Effector memory CD4-positive, alpha-beta T cell (primary cell): ENCODE results near the gene TECPR1.
"Not testable (repeated sequence)": the region's sequence is repeated elsewhere in the genome, so short reads cannot be mapped to it uniquely, and the experiment has no call there.

Source experiments
- DNase-seq, 3 donors: peaks; one replicate each; pipeline ENCODE4 v3.0.0-alpha.2; 2020
- H3K27ac ChIP-seq: 2 replicates; pipeline ENCODE4 v1.7.0; 2013; ENCODE audit warnings: mild to moderate bottlenecking, low read length, moderate library complexity; ENCODE audit not compliant: insufficient read depth, poor library complexity, severe bottlenecking
- H3K27me3 ChIP-seq: replicated peaks from 2 replicates; pipeline ENCODE4 v1.7.0; 2013; ENCODE audit warnings: mild to moderate bottlenecking, low read length; ENCODE audit not compliant: insufficient read depth, control insufficient read depth, poor library complexity, severe bottlenecking
- H3K36me3 ChIP-seq: 2 replicates; pipeline ENCODE4 v1.7.0; 2013; ENCODE audit warnings: mild to moderate bottlenecking, low read length, moderate library complexity; ENCODE audit not compliant: control insufficient read depth, insufficient read depth
- H3K4me1 ChIP-seq: 2 replicates; pipeline ENCODE4 v1.7.0; 2013; ENCODE audit warnings: low read length, mild to moderate bottlenecking; ENCODE audit not compliant: control insufficient read depth, insufficient read depth, poor library complexity, severe bottlenecking
- H3K4me3 ChIP-seq: 2 replicates; pipeline ENCODE4 v1.7.0; 2013; ENCODE audit warnings: low read length, low read depth, mild to moderate bottlenecking; ENCODE audit not compliant: insufficient read depth, poor library complexity, severe bottlenecking
- H3K9me3 ChIP-seq: 2 replicates; pipeline ENCODE4 v1.7.0; 2013; ENCODE audit warnings: mild to moderate bottlenecking, low read length, moderate library complexity; ENCODE audit not compliant: control insufficient read depth

The TECPR1 gene

DNA sequence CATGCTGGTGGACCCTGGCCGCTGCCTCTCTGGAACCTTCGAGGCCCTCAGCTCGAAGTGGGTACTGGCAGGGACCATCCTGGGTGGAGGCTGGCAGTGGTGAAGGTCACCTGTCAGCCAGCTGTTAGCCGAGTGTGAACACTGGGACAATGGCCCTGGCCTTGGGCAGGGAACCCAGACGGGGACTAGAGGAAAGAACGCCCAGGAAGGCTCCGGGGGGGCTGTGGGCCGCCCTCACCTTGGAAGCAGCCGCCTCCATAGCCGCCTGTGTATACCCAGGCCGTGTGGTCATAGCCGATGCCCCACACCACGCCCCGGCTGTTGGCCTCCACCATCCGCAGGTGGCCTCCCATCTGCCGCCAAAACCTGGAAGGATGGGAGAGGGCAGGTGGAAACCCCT lies 23.2 kb downstream of the TECPR1 start:
- Histone ChIP-seq H3K4me1 (no peaks in the 10 kb centered on the region), H3K27ac (no peak overlapping the region), H3K27me3 (no peaks in the 10 kb centered on the region), H3K36me3 (peaks cover 58% of the 10 kb centered on the region), H3K4me3 (no peak overlapping the region), H3K9me3 (no peaks in the 10 kb centered on the region)
- no peak for DNase-seq

DNA sequence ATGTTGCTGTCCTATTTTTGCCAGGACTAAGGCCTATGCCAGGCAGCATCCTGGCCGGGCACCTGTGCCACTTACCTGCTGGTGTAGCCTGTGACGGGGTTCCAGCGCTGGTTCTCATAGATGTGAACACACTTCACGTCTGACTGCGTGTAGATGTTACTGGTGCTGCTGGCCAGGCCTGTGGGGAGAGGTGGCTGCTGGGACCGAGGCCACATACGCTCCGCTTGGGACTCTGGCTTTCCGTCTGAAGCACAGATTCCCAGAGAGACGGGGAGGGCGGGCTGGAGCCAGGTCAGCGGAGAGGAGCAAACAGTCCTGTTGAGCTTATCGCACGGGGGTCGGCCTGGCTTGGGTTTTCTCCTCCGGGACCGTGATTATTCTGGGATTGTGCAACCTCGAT lies 24.1 kb downstream of the TECPR1 start:
- no peak overlapping the region for H3K4me3 ChIP-seq
- no peaks in the 10 kb centered on the region for H3K4me1 ChIP-seq
- H3K27me3 ChIP-seq = no peaks in the 10 kb centered on the region
- H3K27ac ChIP-seq = no peak overlapping the region
- no peak for DNase-seq
- H3K36me3 ChIP-seq = peaks cover 54% of the 10 kb centered on the region
- H3K9me3 ChIP-seq = no peaks in the 10 kb centered on the region

DNA sequence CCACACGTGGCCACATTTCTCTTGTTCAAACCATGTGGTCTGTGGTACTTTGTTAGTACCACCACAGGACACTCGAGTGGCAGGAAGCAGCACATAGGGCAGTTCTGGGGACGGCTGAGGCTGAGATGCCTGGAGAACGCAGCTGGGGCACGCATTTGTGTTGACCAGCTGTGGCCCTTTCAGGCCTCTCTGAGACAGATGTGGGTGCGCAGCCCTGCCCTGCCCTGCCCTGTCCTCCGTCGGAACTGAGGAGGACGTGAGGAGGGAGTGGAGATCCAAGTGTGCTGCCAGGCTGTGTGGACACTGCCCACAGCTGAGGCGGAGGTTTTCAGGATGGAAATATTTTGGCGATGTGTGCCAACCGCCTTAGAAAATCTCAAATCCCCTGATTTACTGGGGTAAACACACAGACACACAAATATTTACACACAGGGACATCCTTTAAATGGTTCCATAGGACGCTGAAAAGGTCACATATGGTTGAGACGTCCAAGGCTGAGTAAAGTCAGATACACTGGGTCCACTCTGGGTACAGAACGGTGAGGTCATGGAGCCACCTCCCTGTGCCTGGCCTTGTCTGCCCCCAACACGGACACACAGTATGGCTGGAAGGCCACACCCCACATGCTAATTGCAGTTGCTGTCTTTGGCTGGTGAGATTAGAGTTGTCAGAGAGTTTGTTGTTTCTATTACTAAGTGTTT lies 26.0 kb downstream of the TECPR1 start:
- H3K36me3 ChIP-seq = peaks cover 57% of the 10 kb centered on the region
- no peak overlapping the region for H3K4me3 ChIP-seq
- no peak for DNase-seq

GRCh38 chr7:98224701-98225181 lies 27.3 kb downstream of the TECPR1 start:
- Histone ChIP-seq H3K36me3 (peaks cover 47% of the 10 kb centered on the region), H3K4me3 (no peak overlapping the region), H3K9me3 (no peaks in the 10 kb centered on the region), H3K4me1 (no peaks in the 10 kb centered on the region), H3K27ac (no peak overlapping the region), H3K27me3 (no peaks in the 10 kb centered on the region)
- no peak for DNase-seq

More for the DNA sequence above, 26.0 kb downstream of the TECPR1 start:
- no peaks in the 10 kb centered on the region for H3K27me3 ChIP-seq
- no peak overlapping the region for H3K27ac ChIP-seq
- no peaks in the 10 kb centered on the region for H3K9me3 ChIP-seq
- no peaks in the 10 kb centered on the region for H3K4me1 ChIP-seq

GRCh38 chr7:98223898-98224700 lies 27.9 kb downstream of the TECPR1 start:
- DNase-seq = no peak
- peaks cover 47% of the 10 kb centered on the region for H3K36me3 ChIP-seq
- H3K27ac ChIP-seq = no peak overlapping the region
- H3K4me3 ChIP-seq = no peak overlapping the region
- no peaks in the 10 kb centered on the region for H3K4me1 ChIP-seq
- H3K27me3 ChIP-seq = no peaks in the 10 kb centered on the region
- H3K9me3 ChIP-seq = no peaks in the 10 kb centered on the region

DNA sequence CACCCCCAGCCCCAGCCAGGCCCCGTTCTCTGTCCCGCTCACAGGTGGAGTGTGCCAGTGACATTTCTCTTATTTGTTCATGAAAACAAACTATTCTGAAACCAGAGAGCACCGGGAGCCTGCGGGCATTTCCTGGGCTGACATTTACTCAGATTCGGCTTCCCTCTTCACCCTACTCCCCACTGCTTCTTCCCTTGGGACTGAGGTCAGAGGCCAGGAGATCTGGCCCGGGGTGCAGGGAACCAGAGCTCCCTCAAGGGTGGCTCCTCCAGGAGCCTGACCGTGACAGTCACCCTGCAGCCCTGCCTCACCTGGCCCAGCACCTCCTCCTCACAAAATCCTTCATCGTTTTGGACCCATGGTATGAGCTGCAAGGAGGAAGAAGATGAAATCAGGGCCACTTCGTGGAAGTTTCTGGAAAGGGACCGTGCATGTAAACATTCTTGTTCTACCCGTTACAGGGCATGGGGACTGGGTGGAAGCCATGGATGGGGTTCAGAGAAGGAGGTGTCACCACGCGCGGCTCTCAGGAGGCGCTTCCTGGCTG lies 28.6 kb downstream of the TECPR1 start:
- Histone ChIP-seq H3K27ac (no peak overlapping the region), H3K27me3 (no peaks in the 10 kb centered on the region), H3K4me1 (no peaks in the 10 kb centered on the region), H3K4me3 (no peak overlapping the region), H3K36me3 (peaks cover 42% of the 10 kb centered on the region), H3K9me3 (no peaks in the 10 kb centered on the region)
- no peak for DNase-seq

GRCh38 chr7:98222533-98223195 lies 29.4 kb downstream of the TECPR1 start:
- DNase-seq = no peak
- no peak overlapping the region for H3K27ac ChIP-seq
- peaks cover 39% of the 10 kb centered on the region for H3K36me3 ChIP-seq
- no peaks in the 10 kb centered on the region for H3K9me3 ChIP-seq
- no peaks in the 10 kb centered on the region for H3K4me1 ChIP-seq
- no peak overlapping the region for H3K4me3 ChIP-seq
- H3K27me3 ChIP-seq = no peaks in the 10 kb centered on the region

GRCh38 chr7:98221611-98222532 lies 30.2 kb downstream of the TECPR1 start:
- Histone ChIP-seq H3K36me3 (peaks cover 45% of the 10 kb centered on the region), H3K4me1 (no peaks in the 10 kb centered on the region), H3K27me3 (no peaks in the 10 kb centered on the region), H3K27ac (no peak overlapping the region), H3K9me3 (no peaks in the 10 kb centered on the region), H3K4me3 (no peak overlapping the region)
- DNase-seq = no peak

DNA sequence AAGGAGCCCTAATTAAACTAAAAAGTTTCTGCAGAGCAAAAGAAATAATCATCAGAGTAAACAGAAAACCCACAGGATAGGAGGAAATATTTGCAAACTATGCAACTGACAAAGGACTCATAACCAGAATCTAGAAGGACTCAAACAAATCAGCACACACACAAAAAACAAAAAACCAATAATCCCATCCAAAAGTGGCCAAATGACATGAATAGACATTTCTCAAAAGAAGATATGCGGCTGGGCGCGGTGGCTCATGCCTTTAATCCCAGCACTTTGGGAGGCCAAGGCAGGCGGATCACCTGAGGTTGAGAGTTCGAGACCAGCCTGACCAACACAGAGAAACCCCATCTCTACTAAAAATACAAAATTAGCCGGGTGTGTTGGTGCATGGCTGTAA lies 32.6 kb downstream of the TECPR1 start:
- H3K36me3 ChIP-seq = peaks cover 31% of the 10 kb centered on the region
- not testable (repeated sequence) for H3K4me3 ChIP-seq, H3K9me3 ChIP-seq, DNase-seq, H3K27me3 ChIP-seq, H3K27ac ChIP-seq, H3K4me1 ChIP-seq
